ENCODE results near the gene ARHGAP6.
"Not testable (repeated sequence)": the region's sequence is repeated elsewhere in the genome, so short reads cannot be mapped to it uniquely, and the experiment has no call there.

The ARHGAP6 gene

DNA sequence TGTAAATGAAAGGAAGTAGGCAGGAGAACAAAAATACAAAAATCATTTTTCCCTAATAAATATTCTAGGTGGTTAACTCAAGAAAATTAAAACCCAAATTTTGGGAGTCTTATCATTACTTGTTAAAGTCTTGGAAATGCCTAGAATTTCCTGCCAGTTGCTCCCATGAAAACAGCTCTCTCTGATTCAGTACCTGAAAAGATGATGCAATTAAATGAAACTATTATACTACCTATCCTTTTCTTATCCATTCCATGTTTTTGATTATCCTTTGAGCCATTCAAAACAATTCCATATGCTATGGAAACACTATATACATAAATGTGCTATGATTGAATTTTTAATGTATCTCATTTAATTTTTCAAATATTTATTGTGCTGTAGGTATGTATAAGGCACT, 423.0 kb downstream of the ARHGAP6 start:
- DNase-seq (ENCODE audit: low read depth in 1 of 2, low spot score in 1 of 2), result no peak
- in situ Hi-C loops (cut with HindIII; ENCODE audit: low pct_unique_long_range_greater_than_20kb, low sequenced_read_pairs), result no loop called here
- no peak for TF ChIP-seq JUND (IDR thresholded peaks at IDR 0.05; ENCODE audit: low read depth)

DNA sequence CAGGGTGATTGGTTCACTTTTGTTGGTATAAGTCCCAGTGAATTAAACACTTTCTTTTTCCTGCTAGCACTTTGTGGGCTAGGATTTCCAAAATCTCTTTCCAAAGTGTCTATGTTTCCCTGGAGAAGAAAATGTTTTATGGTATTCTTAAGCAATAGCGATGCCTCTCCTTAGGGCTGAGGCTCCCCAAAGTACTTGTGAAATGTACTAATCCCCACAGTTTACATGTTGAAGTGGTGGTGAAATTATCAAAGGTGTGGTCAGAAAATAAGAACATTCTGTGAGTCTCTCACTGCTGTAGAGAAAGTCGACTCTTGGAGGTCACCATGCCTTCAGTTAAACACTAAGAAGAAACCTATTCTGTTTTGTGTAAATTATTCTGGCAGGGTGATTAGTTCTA, 424.0 kb downstream of the ARHGAP6 start:
- DNase-seq (ENCODE audit: low read depth in 1 of 2, low spot score in 1 of 2), result no peak
- in situ Hi-C loops (cut with HindIII; ENCODE audit: low pct_unique_long_range_greater_than_20kb, low sequenced_read_pairs), result no loop called here
- TF ChIP-seq JUND (IDR thresholded peaks at IDR 0.05; ENCODE audit: low read depth), result no peak

DNA sequence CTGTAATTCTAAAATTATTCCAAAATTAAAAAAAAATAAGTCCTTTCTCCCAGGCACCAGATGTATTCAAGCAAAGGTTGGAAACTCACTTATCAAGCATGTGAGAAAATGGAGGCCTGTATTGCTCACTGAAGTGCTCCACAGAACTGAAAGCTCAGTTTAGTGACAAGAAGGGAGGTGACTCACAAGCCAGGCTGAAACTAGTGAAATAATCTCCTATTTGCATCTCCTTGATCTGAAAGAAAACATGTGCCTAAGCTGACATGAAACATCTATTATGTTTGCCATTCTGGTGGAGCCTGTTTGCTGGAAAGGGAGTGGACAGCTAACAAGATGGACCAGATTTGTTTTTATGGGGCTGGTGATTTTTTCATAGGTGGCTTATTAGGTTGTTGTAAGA, 426.5 kb downstream of the ARHGAP6 start:
- TF ChIP-seq JUND (IDR thresholded peaks at IDR 0.05; ENCODE audit: low read depth), result peak; percentile 70
- in situ Hi-C loops (cut with HindIII; ENCODE audit: low pct_unique_long_range_greater_than_20kb, low sequenced_read_pairs), result no loop called here
- peak; percentile 18 to 87 for DNase-seq (ENCODE audit: low read depth in 1 of 2, low spot score in 1 of 2)

DNA sequence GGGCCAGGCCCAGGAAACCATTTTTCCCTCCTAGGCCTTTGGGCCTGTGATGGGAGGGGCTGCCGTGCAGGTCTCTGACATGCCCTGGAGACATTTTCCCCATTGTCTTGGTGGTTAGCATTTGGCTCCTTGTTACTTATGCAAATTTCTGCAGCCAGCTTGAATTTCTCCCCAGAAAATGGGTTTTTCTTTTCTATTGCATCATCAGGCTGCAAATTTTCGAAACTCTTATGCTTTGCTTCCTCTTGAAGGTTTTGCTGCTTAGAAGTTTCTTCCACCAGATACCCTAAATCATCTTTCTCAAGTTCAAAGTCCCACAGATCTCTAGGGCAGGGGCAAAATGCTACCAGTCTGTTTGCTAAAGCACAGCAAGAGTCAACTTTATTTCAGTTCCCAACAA, 430.3 kb downstream of the ARHGAP6 start:
- DNase-seq (ENCODE audit: low read depth in 1 of 2, low spot score in 1 of 2); in situ Hi-C loops (cut with HindIII; ENCODE audit: low pct_unique_long_range_greater_than_20kb, low sequenced_read_pairs): not testable (repeated sequence)

DNA sequence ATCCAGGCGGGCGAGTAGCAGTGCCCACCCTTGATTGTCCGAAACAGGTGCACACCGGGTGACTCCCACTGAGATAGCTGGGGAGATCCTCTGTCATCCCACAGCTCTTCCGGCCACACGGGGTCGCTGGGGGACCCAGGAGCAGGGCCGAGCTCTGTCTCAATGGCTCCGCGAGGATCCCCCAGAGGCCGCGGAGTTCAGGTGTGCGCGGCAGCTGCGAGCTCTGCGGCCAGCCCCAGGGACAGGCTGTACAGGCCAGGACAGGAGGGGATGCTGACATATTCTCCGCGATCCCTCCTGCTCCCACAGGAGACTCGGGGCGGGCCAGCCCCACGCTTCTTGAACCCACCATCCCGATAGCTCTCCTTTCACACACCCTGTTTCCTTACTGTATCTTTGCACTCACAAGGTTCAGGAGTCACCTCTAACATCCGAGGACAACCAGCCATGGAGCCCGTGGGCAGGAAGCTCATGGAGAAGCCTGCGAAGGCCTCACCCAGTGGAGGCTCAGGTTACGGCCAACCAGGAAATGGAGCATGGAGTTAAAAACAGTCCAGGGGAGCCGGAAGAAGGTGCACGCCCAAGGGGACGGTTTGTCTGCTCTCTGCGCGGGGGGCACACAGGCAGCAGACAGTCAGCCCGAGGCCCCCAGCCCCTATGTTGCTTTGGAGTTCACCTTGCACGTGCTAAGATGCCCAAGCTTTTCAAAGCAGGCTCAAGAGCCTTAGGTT, 450.4 kb downstream of the ARHGAP6 start:
- TF ChIP-seq JUND (IDR thresholded peaks at IDR 0.05; ENCODE audit: low read depth), result no peak
- in situ Hi-C loops (cut with HindIII; ENCODE audit: low pct_unique_long_range_greater_than_20kb, low sequenced_read_pairs), result no loop called here
- DNase-seq (ENCODE audit: low read depth in 1 of 2, low spot score in 1 of 2), result no peak

DNA sequence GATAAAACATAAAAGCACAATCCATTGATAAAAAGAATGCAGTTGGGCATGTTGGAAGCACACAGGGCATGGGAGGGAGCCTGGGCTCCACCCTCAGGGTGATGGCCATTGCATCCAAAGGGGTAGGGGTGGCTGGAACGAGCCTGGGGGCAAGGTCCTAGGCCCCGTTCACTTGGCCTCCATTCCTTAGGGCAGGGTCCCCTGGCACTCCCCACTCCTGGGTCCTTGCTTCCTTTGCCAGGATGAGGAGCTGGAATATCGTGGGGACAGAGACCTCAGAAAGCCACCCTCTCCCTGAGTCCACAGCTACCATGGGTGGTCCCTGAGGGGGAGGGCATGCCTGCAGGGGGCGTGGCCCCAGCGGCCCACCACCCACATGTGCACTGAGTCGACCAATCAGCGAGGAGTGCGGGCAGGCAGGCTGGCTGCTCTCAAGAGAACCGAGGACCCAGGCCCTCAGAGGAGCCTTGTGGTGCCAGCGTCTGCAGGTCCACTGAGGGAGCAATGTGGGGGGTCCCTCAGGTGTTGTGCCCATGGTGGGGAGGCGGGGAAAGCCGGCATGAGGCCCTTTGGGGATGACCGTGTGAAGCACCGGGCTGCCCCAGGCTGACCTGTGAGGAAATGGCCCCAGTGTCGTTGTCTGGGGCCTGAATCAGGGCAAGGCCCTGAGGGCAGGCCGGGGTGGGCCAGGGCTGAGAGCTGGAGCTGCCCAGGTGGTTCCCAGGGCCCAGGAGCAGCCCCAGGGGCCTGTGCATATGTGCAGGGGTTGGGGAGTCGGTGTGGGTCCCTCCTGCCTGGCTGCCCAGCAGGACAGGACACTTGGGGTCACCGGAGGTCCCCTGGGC, 451.2 kb downstream of the ARHGAP6 start:
- no peak for TF ChIP-seq JUND (IDR thresholded peaks at IDR 0.05; ENCODE audit: low read depth)
- in situ Hi-C loops (cut with HindIII; ENCODE audit: low pct_unique_long_range_greater_than_20kb, low sequenced_read_pairs), result no loop called here
- no peak for DNase-seq (ENCODE audit: low read depth in 1 of 2, low spot score in 1 of 2)

DNA sequence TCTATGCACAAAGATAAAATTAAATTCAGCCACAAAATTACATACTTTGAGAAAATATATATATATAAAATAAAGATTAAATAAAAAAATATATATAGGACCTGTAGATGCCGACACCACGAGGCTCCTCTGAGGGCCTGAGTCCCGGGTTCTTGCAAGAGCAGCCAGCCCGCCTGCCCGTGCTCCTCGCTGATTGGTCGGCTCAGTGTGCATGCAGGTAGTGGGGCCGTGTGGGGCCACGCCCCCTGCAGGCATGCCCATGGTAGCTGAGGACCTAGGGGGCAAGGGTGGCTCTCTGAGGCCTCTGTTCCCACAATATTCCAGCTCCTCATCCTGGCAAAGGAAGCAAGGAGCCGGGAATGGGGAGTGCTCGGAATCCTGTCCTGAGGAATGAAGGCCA, 453.0 kb downstream of the ARHGAP6 start:
- no peak for DNase-seq (ENCODE audit: low read depth in 1 of 2, low spot score in 1 of 2)
- no peak for TF ChIP-seq JUND (IDR thresholded peaks at IDR 0.05; ENCODE audit: low read depth)
- in situ Hi-C loops (cut with HindIII; ENCODE audit: low pct_unique_long_range_greater_than_20kb, low sequenced_read_pairs), result no loop called here

DNA sequence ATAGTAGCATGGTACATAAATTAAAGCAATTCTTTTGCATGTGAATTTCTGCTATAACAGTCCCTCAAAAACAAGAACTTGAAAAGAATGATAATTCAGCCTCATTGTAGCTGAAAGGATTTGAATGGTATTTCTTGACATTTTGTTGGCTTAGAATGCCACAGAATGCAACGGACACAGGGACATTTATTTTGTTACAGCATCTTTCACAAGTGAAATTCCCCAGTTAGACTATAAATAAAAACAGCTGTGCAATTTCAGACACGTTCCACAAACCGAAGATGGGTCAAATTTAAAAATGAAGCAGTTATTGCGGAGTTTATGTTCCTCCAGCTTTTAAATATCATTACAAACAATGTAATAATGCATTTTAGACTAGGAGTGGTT, 455.3 kb downstream of the ARHGAP6 start:
- no peak for TF ChIP-seq JUND (IDR thresholded peaks at IDR 0.05; ENCODE audit: low read depth)
- no peak for DNase-seq (ENCODE audit: low read depth in 1 of 2, low spot score in 1 of 2)
- in situ Hi-C loops (cut with HindIII; ENCODE audit: low pct_unique_long_range_greater_than_20kb, low sequenced_read_pairs), result no loop called here

DNA sequence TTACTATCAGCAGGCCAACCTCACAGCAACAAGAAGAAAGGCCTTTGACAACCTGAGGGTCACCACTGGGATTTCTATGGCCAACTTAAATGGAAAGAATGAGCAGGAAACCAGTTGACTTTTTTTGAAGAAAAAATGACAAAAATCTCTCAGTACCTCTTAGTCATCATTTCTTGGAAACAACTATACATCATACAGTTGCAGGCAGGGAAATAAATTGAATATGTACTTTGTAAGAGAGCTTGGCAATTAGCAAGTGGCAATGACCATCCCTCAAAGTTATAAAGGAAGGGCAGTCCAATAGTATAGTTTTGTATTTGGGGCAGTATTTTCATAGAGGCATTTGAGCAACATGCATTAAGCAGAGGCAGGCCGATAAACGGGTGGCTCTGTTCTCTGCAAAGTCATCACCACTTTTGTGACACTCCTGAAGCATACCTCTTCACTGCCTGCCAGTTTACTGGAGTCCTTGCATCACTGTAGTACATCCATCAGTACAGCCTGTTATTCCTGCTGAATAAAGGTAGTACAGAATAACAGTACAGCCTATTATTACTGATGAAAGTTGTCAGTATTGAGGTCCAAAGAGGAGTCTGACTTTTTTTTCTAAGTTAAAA, 455.8 kb downstream of the ARHGAP6 start:
- in situ Hi-C loops (cut with HindIII; ENCODE audit: low pct_unique_long_range_greater_than_20kb, low sequenced_read_pairs), result no loop called here
- no peak for DNase-seq (ENCODE audit: low read depth in 1 of 2, low spot score in 1 of 2)

DNA sequence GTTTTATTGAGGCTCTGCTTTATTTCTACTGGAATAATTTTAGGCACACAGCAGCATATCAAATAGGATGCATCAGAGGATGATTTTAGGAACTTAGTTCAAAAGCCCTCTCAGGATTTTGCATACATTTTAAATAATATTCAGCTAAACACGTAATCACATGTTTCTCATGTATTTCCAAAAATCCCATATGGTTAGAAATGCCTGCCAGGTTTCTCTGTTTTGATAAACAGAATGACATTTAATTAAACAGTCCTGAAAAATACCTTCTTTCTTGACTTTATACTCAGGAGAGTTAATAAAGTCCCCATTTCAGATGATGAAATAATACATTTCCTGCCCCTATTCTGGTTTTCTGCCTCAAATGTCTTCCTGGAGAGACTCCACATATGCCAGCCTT, 459.0 kb downstream of the ARHGAP6 start:
- no peak for TF ChIP-seq JUND (IDR thresholded peaks at IDR 0.05; ENCODE audit: low read depth)
- in situ Hi-C loops (cut with HindIII; ENCODE audit: low pct_unique_long_range_greater_than_20kb, low sequenced_read_pairs), result no loop called here
- DNase-seq (ENCODE audit: low read depth in 1 of 2, low spot score in 1 of 2), result no peak

More for the DNA sequence above, 455.8 kb downstream of the ARHGAP6 start:
- no peak for TF ChIP-seq JUND (IDR thresholded peaks at IDR 0.05; ENCODE audit: low read depth)

DNA sequence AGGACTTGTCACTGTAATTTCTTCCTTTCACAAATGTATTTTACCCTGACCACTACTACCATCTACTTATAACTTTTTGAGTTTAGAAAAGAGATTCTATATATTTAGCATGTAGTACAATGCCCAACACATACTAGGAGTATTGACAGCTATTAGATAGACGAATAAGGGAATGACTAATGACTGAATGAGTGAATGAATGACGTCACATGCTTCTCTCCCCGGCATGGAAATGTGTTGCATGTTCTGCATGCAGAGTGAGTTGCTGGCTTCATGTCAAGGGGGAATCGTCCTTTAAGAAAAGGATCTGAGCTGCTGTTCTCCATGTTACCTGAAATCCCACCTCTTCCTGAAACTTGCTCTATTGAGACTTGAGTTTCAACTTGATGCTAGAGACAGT, 459.9 kb downstream of the ARHGAP6 start:
- DNase-seq (ENCODE audit: low read depth in 1 of 2, low spot score in 1 of 2), result no peak
- in situ Hi-C loops (cut with HindIII; ENCODE audit: low pct_unique_long_range_greater_than_20kb, low sequenced_read_pairs), result no loop called here
- no peak for TF ChIP-seq JUND (IDR thresholded peaks at IDR 0.05; ENCODE audit: low read depth)

DNA sequence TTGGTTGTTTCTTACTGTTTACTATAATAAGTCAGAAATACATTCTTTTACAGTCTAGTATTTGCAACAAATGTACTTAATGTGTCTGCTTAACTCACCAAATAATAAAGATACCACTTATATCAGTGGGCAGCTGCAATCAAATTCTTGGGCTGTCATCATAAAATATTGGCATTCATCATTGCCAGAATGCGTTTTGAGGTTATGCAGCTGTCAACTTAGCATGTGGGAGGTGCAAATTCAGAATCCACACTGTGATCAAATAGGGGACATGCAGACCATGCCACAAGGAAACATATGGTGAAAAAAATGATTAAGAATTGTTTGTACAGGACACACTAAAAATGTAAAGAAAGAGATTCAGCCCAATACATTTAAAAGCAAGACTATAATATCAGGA, 468.0 kb downstream of the ARHGAP6 start:
- no peak for DNase-seq (ENCODE audit: low read depth in 1 of 2, low spot score in 1 of 2)
- in situ Hi-C loops (cut with HindIII; ENCODE audit: low pct_unique_long_range_greater_than_20kb, low sequenced_read_pairs), result no loop called here
- TF ChIP-seq JUND (IDR thresholded peaks at IDR 0.05; ENCODE audit: low read depth), result no peak

DNA sequence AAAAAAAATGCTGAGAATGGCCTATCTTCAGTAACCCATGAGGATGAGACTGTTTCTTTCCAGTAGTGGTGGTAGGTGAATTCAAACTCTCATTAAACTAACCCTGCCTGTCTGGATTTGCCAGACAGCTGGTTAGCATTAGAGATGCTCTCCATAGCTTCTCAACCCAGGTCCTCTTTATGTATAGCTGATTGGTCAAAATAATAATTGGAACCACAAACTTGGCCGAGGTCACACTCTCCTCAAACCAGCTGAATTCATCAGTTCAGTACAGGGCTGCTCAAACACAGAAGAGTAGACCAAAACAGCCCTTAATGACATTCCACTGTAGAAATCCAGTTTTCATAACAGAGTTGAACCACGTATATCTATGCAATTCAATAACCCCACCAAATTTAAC, 469.2 kb downstream of the ARHGAP6 start:
- no peak for DNase-seq (ENCODE audit: low read depth in 1 of 2, low spot score in 1 of 2)
- in situ Hi-C loops (cut with HindIII; ENCODE audit: low pct_unique_long_range_greater_than_20kb, low sequenced_read_pairs), result no loop called here
- TF ChIP-seq JUND (IDR thresholded peaks at IDR 0.05; ENCODE audit: low read depth), result no peak

All from T47D (cell line).